ENCODE data around the gene UIMC1.

DNA sequence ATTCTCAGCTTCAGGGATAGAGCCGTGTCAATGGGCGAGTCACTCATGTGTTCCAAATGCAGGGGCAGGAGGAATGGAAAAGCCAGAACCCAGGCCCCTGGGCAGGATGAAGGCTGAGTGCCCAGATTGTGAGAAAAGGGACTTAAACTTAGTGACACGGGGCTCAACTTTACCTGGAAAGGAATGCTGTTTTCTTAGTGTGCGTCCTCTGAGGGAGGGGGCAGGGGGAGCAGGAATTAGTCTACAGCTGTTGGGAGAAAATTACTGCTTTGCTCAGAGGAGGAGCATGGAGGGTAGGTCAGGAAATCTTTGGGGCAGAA, 122.0 kb downstream of the UIMC1 start:
- TF ChIP-seq EZH2 (IDR thresholded peaks at IDR 0.05; ENCODE audit: low read length): no peak
- TF ChIP-seq, protein P1, sequence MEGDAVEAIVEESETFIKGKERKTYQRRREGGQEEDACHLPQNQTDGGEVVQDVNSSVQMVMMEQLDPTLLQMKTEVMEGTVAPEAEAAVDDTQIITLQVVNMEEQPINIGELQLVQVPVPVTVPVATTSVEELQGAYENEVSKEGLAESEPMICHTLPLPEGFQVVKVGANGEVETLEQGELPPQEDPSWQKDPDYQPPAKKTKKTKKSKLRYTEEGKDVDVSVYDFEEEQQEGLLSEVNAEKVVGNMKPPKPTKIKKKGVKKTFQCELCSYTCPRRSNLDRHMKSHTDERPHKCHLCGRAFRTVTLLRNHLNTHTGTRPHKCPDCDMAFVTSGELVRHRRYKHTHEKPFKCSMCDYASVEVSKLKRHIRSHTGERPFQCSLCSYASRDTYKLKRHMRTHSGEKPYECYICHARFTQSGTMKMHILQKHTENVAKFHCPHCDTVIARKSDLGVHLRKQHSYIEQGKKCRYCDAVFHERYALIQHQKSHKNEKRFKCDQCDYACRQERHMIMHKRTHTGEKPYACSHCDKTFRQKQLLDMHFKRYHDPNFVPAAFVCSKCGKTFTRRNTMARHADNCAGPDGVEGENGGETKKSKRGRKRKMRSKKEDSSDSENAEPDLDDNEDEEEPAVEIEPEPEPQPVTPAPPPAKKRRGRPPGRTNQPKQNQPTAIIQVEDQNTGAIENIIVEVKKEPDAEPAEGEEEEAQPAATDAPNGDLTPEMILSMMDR (optimal IDR thresholded peaks at IDR 0.05 in 1 of 3, IDR thresholded peaks at IDR 0.05 in 1 of 3, conservative IDR thresholded peaks at IDR 0.05 in 1 of 3; ENCODE audit: extremely low read depth in 1 of 3, insufficient read depth in 2 of 3, low read length in 3 of 3): no peak
